ENCODE measurements around the gene POC5.

GRCh38 chr5:75686480-75686879, 30.8 kb downstream of the POC5 start:
- no peak for TF ChIP-seq CTCF (conservative IDR thresholded peaks at IDR 0.05; ENCODE audit: low read depth, low read length)
- no peak for TF ChIP-seq EZH2 (IDR thresholded peaks at IDR 0.05; ENCODE audit: low read length, unreplicated experiment)
- no peak for TF ChIP-seq EZH2phosphoT487 (IDR thresholded peaks at IDR 0.05; ENCODE audit: borderline replicate concordance, low read length)

All from PC-3 (cell line).